Measurements from ENCODE around the gene WASF3.

DNA sequence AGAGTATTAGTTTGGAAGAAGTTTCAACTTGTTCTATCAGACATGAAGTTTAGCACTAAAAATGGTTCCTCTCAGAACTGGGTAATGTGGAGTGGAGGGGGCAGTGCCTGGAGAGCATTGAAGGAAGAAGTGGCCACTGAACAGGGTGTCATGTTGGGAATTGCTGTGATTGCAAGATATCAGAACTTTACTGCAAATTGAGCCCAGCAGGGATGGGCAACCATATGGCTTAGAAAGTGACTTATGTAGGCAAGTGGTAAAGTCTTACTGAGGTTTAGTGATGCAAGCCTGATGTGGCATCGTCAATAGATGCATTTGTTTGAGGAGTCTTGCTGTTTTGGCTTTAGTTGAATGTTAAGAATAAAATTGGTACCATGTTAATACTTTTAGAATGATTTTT lies 31.7 kb downstream of the WASF3 start:
- TF ChIP-seq YY1 (IDR thresholded peaks at IDR 0.05; ENCODE audit: insufficient read depth, insufficient read length) (no peak), SUZ12 (IDR thresholded peaks at IDR 0.05; ENCODE audit: extremely low read depth, insufficient read depth, insufficient read length) (no peak)
